HepG2 (cell line): ENCODE results near the gene SH3BP5. TPM values are rescaled to one million over a fixed set of nuclear protein-coding genes. Genes with fewer than 3 reads are reported as not detected.

Source experiments
- ATAC-seq: fragments of 200-7000 bp; cut with Tn5 transposase; 3 replicates; pipeline ENCODE4 v1.9.1; 2020; ENCODE audit warnings: mild to moderate bottlenecking, moderate library complexity
- BruUV-seq: library from RNA; stranded (reverse); fragments of 400-500 nt; replicated peaks from 2 replicates; lab custom pipeline; 2021; lab: Mats Ljungman, UMichigan
- CTCF ChIA-PET: fragments of 300-600 bp; formaldehyde crosslinking; extraction: SDS; loops from one replicate; lab custom pipeline; 2021; ENCODE audit warnings: low total read pairs, inconsistent platforms, low intra/inter-chr PET ratio; lab: Yijun Ruan, JAX
- POLR2A ChIA-PET: fragments of 350-600 bp; sonication (Branson Sonifier 250); formaldehyde crosslinking; loops from one replicate; lab custom pipeline; 2020; ENCODE audit warnings: antibody characterized with exemption, inconsistent platforms; lab: Yijun Ruan, JAX
- DNase-seq: peaks from one replicate; pipeline ENCODE4 v3.0.0-alpha.2; 2015; ENCODE audit warnings: low spot score
- FAIRE-seq: peaks from 3 replicates; lab custom pipeline; 2011; peaks lifted over from hg19 to GRCh38; lab: Jason Lieb, UNC
- H2AFZ ChIP-seq: one replicate; pipeline ENCODE4 v1.6.1; 2011; ENCODE audit warnings: low read length, inconsistent platforms
- H3K27ac ChIP-seq: fragments of 300-600 bp; 3 replicates; pipeline ENCODE4 v1.8.0; 2011; ENCODE audit warnings: mixed run types, mild to moderate bottlenecking, mixed read lengths, low read length, inconsistent platforms; ENCODE audit not compliant: insufficient read depth; ENCODE audit errors: extremely low read length
- H3K27me3 ChIP-seq, 2 experiments: fragments of 200-600 bp in 1 of 2; 2 replicates in 1 of 2; 3 replicates in 1 of 2; pipeline versions ENCODE4 v1.6.0 to v1.8.0; 2011; ENCODE audit warnings: low read length in 2 of 2, mild to moderate bottlenecking in 2 of 2, moderate library complexity in 2 of 2, inconsistent platforms in 1 of 2; ENCODE audit not compliant: insufficient read depth in 2 of 2, control insufficient read depth in 1 of 2
- H3K36me3 ChIP-seq, 2 experiments: fragments of 200-600 bp in 1 of 2; replicated peaks in 1 of 2; 2 replicates in 1 of 2; 3 replicates in 1 of 2; pipeline versions ENCODE4 v1.5.1 to v1.8.0; 2011; ENCODE audit warnings: low read length in 2 of 2, inconsistent platforms in 1 of 2; ENCODE audit not compliant: insufficient read depth in 2 of 2, control insufficient read depth in 1 of 2
- H3K4me1 ChIP-seq: 2 replicates; pipeline ENCODE4 v1.5.1; 2012; ENCODE audit warnings: low read length, inconsistent platforms; ENCODE audit not compliant: insufficient read depth
- H3K4me2 ChIP-seq: 2 replicates; pipeline ENCODE4 v1.6.0; 2011; ENCODE audit warnings: low read depth, low read length, inconsistent platforms
- H3K4me3 ChIP-seq, 3 experiments: fragments of 200-600 bp in 1 of 3; sonication (generic), shearing (Covaris generic) in 1 of 3; replicated peaks in 1 of 3; 2 replicates each; pipeline ENCODE4 v1.5.1; 2011 to 2016; ENCODE audit warnings: low read length in 3 of 3, inconsistent platforms in 2 of 3, low read depth in 2 of 3, mild to moderate bottlenecking in 2 of 3, control low read depth in 1 of 3, mixed read lengths in 1 of 3; ENCODE audit not compliant: insufficient read depth in 1 of 3
- H3K79me2 ChIP-seq: one replicate; pipeline ENCODE4 v1.6.1; 2011; ENCODE audit warnings: low read length, inconsistent platforms; ENCODE audit not compliant: insufficient read depth
- H3K9ac ChIP-seq: 2 replicates; pipeline ENCODE4 v1.6.0; 2011; ENCODE audit warnings: mild to moderate bottlenecking, low read depth, low read length, inconsistent platforms; ENCODE audit not compliant: insufficient read depth
- H3K9me3 ChIP-seq: 2 replicates; pipeline ENCODE4 v1.5.1; 2012; ENCODE audit warnings: mild to moderate bottlenecking, low read length
- H4K20me1 ChIP-seq: 2 replicates; pipeline ENCODE4 v1.6.0; 2011; ENCODE audit warnings: inconsistent platforms, mild to moderate bottlenecking, low read length, moderate library complexity; ENCODE audit not compliant: insufficient read depth
- USF2 ChIP-seq, 2 experiments: sonication (generic) in 1 of 2; formaldehyde crosslinking in 1 of 2; IDR thresholded peaks; 2 replicates each; pipeline versions ENCODE4 v1.5.1 to v1.6.1; 2011 to 2020; ENCODE audit warnings: borderline replicate concordance in 1 of 2, low read depth in 1 of 2, low read length in 1 of 2, mild to moderate bottlenecking in 1 of 2, missing genetic modification reagents in 1 of 2, moderate library complexity in 1 of 2
- ZSCAN5A ChIP-seq: sonication (generic); formaldehyde crosslinking; IDR thresholded peaks from 2 replicates; pipeline ENCODE4 v1.8.0; 2022; ENCODE audit warnings: mild to moderate bottlenecking, missing genetic modification reagents, borderline replicate concordance
- WGBS: methylation state at CpG from one replicate; pipeline ENCODE4 v1.1.6; 2017; ENCODE audit warnings: low lambda C conversion rate; 5-methylcytosine and 5-hydroxymethylcytosine counted together
- in situ Hi-C: cut with HindIII; loops from 2 replicates; pipeline ENCODE4 v1.10.0; 2017; ENCODE audit warnings: low pct_unique_long_range_greater_than_20kb; ENCODE audit not compliant: extremely low pct_ligation_motif_present
- intact Hi-C: fragments of 100-400 bp; cut with micrococcal nuclease; formaldehyde crosslinking; loops from one replicate; pipeline ENCODE4 v1.10.0; 2022; ENCODE audit not compliant: unreplicated experiment
- polyA plus RNA-seq, 8 experiments: library from polyadenylated mRNA; depleted of rRNA in 3 of 8; stranded (reverse) in 7 of 8; unstranded in 1 of 8; fragments of >200 nt; fragmentation: Illumina TruSeq in 4 of 8; extraction: Trizol in 4 of 8; gene quantifications; 2 replicates each; pipeline versions ENCODE4 v1.2.1 to v1.2.3, GENCODE V29; 2011 to 2016; ENCODE audit warnings: low read depth in 4 of 8, missing spikeins in 1 of 8, mixed read lengths in 1 of 8; ENCODE audit not compliant: insufficient read depth in 1 of 8
- total RNA-seq, 5 experiments: library from RNA; depleted of rRNA; stranded (reverse); fragments of >200 nt; fragmentation: Illumina TruSeq; extraction: Trizol; gene quantifications; 2 replicates each; pipeline ENCODE4 v1.2.3, GENCODE V29; 2016; ENCODE audit warnings: low read depth in 1 of 5

The SH3BP5 gene
- total and polyA plus RNA-seq, 2 of the 13 experiments (the other 11 are each of a cell fraction or from before 2014, with no cell fraction given), result 0.09 to 0.16 TPM

- intact Hi-C loops, result no loop called here
These were observed 13.7 kb downstream of the SH3BP5 start for GRCh38 chr3:15318661-15319060.

More at GRCh38 chr3:15318661-15319060, 13.7 kb downstream of the SH3BP5 start:
- Histone ChIP-seq H3K27ac (no peak overlapping the region), H3K4me2 (no peak overlapping the region; the same call in 1 of the 2 replicates), H4K20me1 (no peaks in the 10 kb centered on the region), H2AFZ (no peak overlapping the region), H3K4me3 (no peak overlapping the region), H3K36me3 (no peaks in the 10 kb centered on the region), H3K27me3 (peaks cover 1 to 4% of the 10 kb centered on the region in 2 experiments; a peak in 2 of 5 replicates), H3K79me2 (no peaks in the 10 kb centered on the region), H3K9ac (no peak overlapping the region), H3K4me1 (peaks cover 25% of the 10 kb centered on the region), H3K9me3 (no peaks in the 10 kb centered on the region)
- ATAC-seq, result no peak
- in situ Hi-C loops, result no loop called here
- CTCF ChIA-PET, result no interaction called here
- no peak for FAIRE-seq
- DNase-seq, result no peak
- 52% methylated on average over 8 of the region's 8 CpGs for WGBS
- BruUV-seq, result no TSS peak
- POLR2A ChIA-PET, result no interaction called here
- no peak for TF ChIP-seq ZSCAN5A (CRISPR knock-in tag)
- TF ChIP-seq USF2 (IDR thresholded peaks at IDR 0.05; ENCODE audit: low read depth, low read length), result no peak
- no peak for TF ChIP-seq USF2 (CRISPR knock-in tag; IDR thresholded peaks at IDR 0.05; ENCODE audit: borderline replicate concordance)
